ENCODE measurements around the gene SWAP70. TPM values are rescaled to one million over a fixed set of nuclear protein-coding genes. Genes with fewer than 3 reads are reported as not detected.

The SWAP70 gene
- total RNA-seq, 1 experiment from 2014 or later: 19.9 TPM

GRCh38 chr11:9750551-9750950 lies 86.7 kb downstream of the SWAP70 start:
- no peaks in the 10 kb centered on the region for H3K9me3 Mint-ChIP-seq (ENCODE audit: low read depth, unreplicated experiment)
- peaks cover 8% of the 10 kb centered on the region for H3K4me1 Mint-ChIP-seq (ENCODE audit: low read depth, unreplicated experiment)
- peaks cover 11% of the 10 kb centered on the region for H3K36me3 Mint-ChIP-seq (ENCODE audit: insufficient read depth, unreplicated experiment)
- intact Hi-C loops (cut with micrococcal nuclease; ENCODE audit: unreplicated experiment): no loop called here
- CTCF ChIA-PET: no interaction called here
- H3K27me3 Mint-ChIP-seq (ENCODE audit: unreplicated experiment): no peaks in the 10 kb centered on the region
- DNase-seq: no peak
- peak overlapping the region; percentile 47 for H3K27ac Mint-ChIP-seq (ENCODE audit: unreplicated experiment)
- BruUV-seq (replicated peaks): no TSS peak
- no peak for TF ChIP-seq CTCF (IDR thresholded peaks at IDR 0.05; ENCODE audit: unreplicated experiment)
- no peak overlapping the region for H3K4me3 Mint-ChIP-seq (ENCODE audit: low read depth, unreplicated experiment)

GRCh38 chr11:9752091-9752490 lies 88.2 kb downstream of the SWAP70 start:
- intact Hi-C loops (cut with micrococcal nuclease; ENCODE audit: unreplicated experiment): no loop called here
- CTCF ChIA-PET: no interaction called here
- Mint-ChIP-seq H3K36me3 (ENCODE audit: insufficient read depth, unreplicated experiment) (peaks cover 17% of the 10 kb centered on the region), H3K4me1 (ENCODE audit: low read depth, unreplicated experiment) (peaks cover 8% of the 10 kb centered on the region), H3K27ac (ENCODE audit: unreplicated experiment) (no peak overlapping the region), H3K9me3 (ENCODE audit: low read depth, unreplicated experiment) (no peaks in the 10 kb centered on the region), H3K27me3 (ENCODE audit: unreplicated experiment) (no peaks in the 10 kb centered on the region), H3K4me3 (ENCODE audit: low read depth, unreplicated experiment) (no peak overlapping the region)
- BruUV-seq (replicated peaks): no TSS peak
- no peak for DNase-seq
- no peak for TF ChIP-seq CTCF (IDR thresholded peaks at IDR 0.05; ENCODE audit: unreplicated experiment)

DNA sequence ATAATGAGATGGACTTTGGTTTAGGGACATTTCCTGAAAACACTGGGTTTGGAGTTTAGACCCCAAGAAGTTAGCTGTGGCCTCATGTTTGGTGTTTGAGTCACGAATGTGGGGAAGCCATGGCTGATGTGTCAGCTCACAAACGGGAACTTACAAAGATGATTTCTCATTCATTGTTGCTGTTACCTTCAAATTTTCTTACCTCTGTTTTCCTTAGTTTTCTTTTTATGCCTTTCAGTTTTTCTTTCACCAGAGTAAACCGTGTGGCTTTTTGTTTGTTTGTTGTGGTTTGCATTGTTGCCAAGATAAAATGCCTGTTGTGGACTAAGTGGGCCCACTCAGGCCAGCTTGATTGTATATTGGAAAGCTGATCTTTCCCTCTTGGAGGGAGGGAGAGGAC lies 89.1 kb downstream of the SWAP70 start:
- H3K36me3 Mint-ChIP-seq (ENCODE audit: insufficient read depth, unreplicated experiment): peaks cover 21% of the 10 kb centered on the region
- H3K9me3 Mint-ChIP-seq (ENCODE audit: low read depth, unreplicated experiment): no peaks in the 10 kb centered on the region
- intact Hi-C loops (cut with micrococcal nuclease; ENCODE audit: unreplicated experiment): no loop called here
- BruUV-seq (replicated peaks): no TSS peak
- CTCF ChIA-PET: no interaction called here
- no peaks in the 10 kb centered on the region for H3K27me3 Mint-ChIP-seq (ENCODE audit: unreplicated experiment)
- peaks cover 8% of the 10 kb centered on the region for H3K4me1 Mint-ChIP-seq (ENCODE audit: low read depth, unreplicated experiment)
- DNase-seq: no peak
- H3K27ac Mint-ChIP-seq (ENCODE audit: unreplicated experiment): no peak overlapping the region
- H3K4me3 Mint-ChIP-seq (ENCODE audit: low read depth, unreplicated experiment): no peak overlapping the region
- TF ChIP-seq CTCF (IDR thresholded peaks at IDR 0.05; ENCODE audit: unreplicated experiment): no peak

DNA sequence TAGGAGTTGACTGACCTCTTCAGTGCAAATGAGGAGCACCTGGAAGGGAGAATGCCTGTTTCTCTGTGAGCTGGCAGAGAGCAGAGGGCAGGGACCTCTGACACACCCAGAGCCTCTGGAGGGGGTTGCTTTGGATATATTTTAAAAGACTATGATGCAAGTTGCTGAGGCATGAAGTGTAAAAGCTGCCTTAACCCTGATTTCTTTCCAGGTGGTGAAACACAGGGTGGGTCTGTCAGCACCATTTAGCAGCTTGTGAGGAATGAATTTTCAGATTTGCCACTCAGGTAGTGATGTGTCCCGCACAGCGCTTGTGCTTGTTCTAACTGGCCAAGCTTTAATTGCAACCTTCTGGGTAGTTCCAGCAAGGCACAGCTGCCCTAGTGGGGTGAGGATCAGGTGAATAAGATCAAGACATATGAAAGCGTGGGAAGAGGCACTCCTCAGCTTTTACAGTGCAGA lies 90.2 kb downstream of the SWAP70 start:
- no TSS peak for BruUV-seq (replicated peaks)
- CTCF ChIA-PET: interaction anchor here (1.2 kb wide), 1 partner anchor 147 kb away, joined by 4 read pairs; no protein-coding TSS in a partner anchor
- no peak overlapping the region for H3K27ac Mint-ChIP-seq (ENCODE audit: unreplicated experiment)
- H3K36me3 Mint-ChIP-seq (ENCODE audit: insufficient read depth, unreplicated experiment): peaks cover 30% of the 10 kb centered on the region
- no peaks in the 10 kb centered on the region for H3K27me3 Mint-ChIP-seq (ENCODE audit: unreplicated experiment)
- TF ChIP-seq CTCF (IDR thresholded peaks at IDR 0.05; ENCODE audit: unreplicated experiment): no peak
- H3K4me3 Mint-ChIP-seq (ENCODE audit: low read depth, unreplicated experiment): no peak overlapping the region
- peaks cover 13% of the 10 kb centered on the region for H3K4me1 Mint-ChIP-seq (ENCODE audit: low read depth, unreplicated experiment)
- H3K9me3 Mint-ChIP-seq (ENCODE audit: low read depth, unreplicated experiment): no peaks in the 10 kb centered on the region
- DNase-seq: no peak
- intact Hi-C loops (cut with micrococcal nuclease; ENCODE audit: unreplicated experiment): no loop called here
